SU-DHL-6 (cell line): ENCODE measurements around the gene KRT84.

Experiments
- CTCF ChIP-seq: fragments of 200-600 bp; sonication (generic); IDR thresholded peaks from one replicate; pipeline ENCODE4 v1.5.1; 2017; ENCODE audit warnings: antibody characterized with exemption, mild to moderate bottlenecking, low read length, moderate library complexity; ENCODE audit not compliant: insufficient read depth, poor library complexity, severe bottlenecking
- EZH2phosphoT487 ChIP-seq: fragments of 200-600 bp; sonication (generic), shearing (Covaris generic); conservative IDR thresholded peaks from 2 replicates; pipeline ENCODE4 v1.6.1; 2018; ENCODE audit warnings: mild to moderate bottlenecking, antibody characterized with exemption, low read length, moderate library complexity, mixed read lengths

- TF ChIP-seq CTCF, result no peak
- TF ChIP-seq EZH2phosphoT487, result no peak
Observed at GRCh38 chr12:52333321-52333720, 52.1 kb downstream of the KRT84 start.
